ENCODE measurements around the gene GPR162. TPM values are rescaled to one million over a fixed set of nuclear protein-coding genes. Genes with fewer than 3 reads are reported as not detected.

Gene GPR162
- total and polyA plus RNA-seq, 2 of the 4 experiments (the other 2 are of a cell fraction): 2.9 to 6.0 TPM

DNA sequence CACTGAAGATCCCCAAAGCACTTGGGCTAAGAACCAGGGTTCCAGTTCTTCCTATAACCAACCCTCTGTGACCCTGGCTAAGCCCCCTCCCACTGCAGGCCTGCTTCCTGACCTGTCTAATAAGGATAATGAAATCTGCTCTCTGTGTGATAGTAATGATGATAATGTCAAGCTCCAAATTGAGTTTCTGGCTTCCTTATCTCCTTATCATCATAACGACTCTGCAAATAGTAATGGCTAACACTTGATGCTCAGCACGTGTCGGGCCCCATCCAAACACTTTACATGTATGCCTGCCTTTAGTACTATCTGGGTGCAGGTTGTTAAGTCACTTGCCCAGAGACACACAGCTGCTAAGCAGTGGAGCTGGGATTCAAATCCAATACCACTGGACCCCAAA is 5.0 kb upstream of the GPR162 start:
- in situ Hi-C loops (cut with MboI; ENCODE audit: low sequenced_read_pairs) (no loop called here), dilution Hi-C loops (cut with HindIII; ENCODE audit: low sequenced_read_pairs, unreplicated experiment) (no loop called here)
- H3K9me1 ChIP-seq (ENCODE audit: insufficient read depth, low read length): peaks cover 4% of the 10 kb centered on the region; the same call in 1 of the 2 replicates

More for the DNA sequence above, 5.0 kb upstream of the GPR162 start:
- H2AFZ ChIP-seq (replicated peaks; ENCODE audit: low read length, poor library complexity): no peak overlapping the region
- no peak overlapping the region for H2AK9ac ChIP-seq (replicated peaks; ENCODE audit: low read depth, low read length, poor library complexity)
- no peak overlapping the region for H2BK120ac ChIP-seq (ENCODE audit: low read depth, low read length)
- no peak for ATAC-seq (ENCODE audit: low read depth)
- H3K4me2 ChIP-seq (ENCODE audit: low read depth, low read length): no peak overlapping the region
- H4K8ac ChIP-seq (ENCODE audit: low read depth in 2 of 2, low read length in 2 of 2): no peak overlapping the region
- H3K56ac ChIP-seq (ENCODE audit: extremely low read depth, insufficient read depth, low read length): no peak overlapping the region
- WGBS, 2 experiments (ENCODE audit: extremely low coverage in 2 of 2, insufficient read length in 1 of 2): 70% methylated on average over 2 of the region's 3 CpGs; no CpG with 5 or more reads in 1 of the 2 experiments
- H4K91ac ChIP-seq (ENCODE audit: insufficient read depth, low read depth, low read length): no peak overlapping the region
- no peak overlapping the region for H3K27ac ChIP-seq (ENCODE audit: insufficient read depth, low read length)
- ChIA-PET POLR2A (ENCODE audit: unreplicated experiment) (no interaction called here), CTCF (no interaction called here)
- intact Hi-C loops (cut with micrococcal nuclease): no loop called here
- 0 out of 2 replicates have a peak, but pooled peaks cover 2% of the 10 kb centered on the region for H3K27me3 ChIP-seq (ENCODE audit: control insufficient read depth, insufficient read depth, low read length)
- H3K23ac ChIP-seq (ENCODE audit: low read depth, low read length): no peak overlapping the region
- no peak overlapping the region for H2BK15ac ChIP-seq (ENCODE audit: low read depth, low read length)
- peaks cover 4% of the 10 kb centered on the region; the same call in 1 of the 2 replicates for H3K4me1 ChIP-seq (ENCODE audit: control insufficient read depth, insufficient read depth, low read length)
- no peak overlapping the region for H2AK5ac ChIP-seq (ENCODE audit: low read depth, low read length)
- no peak overlapping the region for H2BK5ac ChIP-seq (ENCODE audit: low read depth, low read length, poor library complexity, severe bottlenecking)
- H3K14ac ChIP-seq (replicated peaks; ENCODE audit: low read depth, low read length): no peak overlapping the region
- no peak for DNase-seq
- BruUV-seq (replicated peaks): no TSS peak
- H4K20me1 ChIP-seq (ENCODE audit: insufficient read depth, low read length): no peaks in the 10 kb centered on the region
- H3K9me3 ChIP-seq (ENCODE audit: control insufficient read depth, insufficient read depth, low read length): no peaks in the 10 kb centered on the region
- no peak overlapping the region for H2BK20ac ChIP-seq (ENCODE audit: low read depth, low read length)
- no peak overlapping the region for H3K18ac ChIP-seq (ENCODE audit: low read depth, low read length)
- peaks cover 3% of the 10 kb centered on the region for H3K36me3 ChIP-seq (ENCODE audit: control insufficient read depth, insufficient read depth, low read length)
- H4K5ac ChIP-seq (ENCODE audit: low read depth, low read length): no peak overlapping the region
- H3K4me3 ChIP-seq (ENCODE audit: insufficient read depth, low read depth, low read length): no peak overlapping the region
- H3K4ac ChIP-seq (ENCODE audit: low read depth, low read length): no peak overlapping the region
- 0 out of 4 replicates have a peak, but pooled peaks cover 0 to 3% of the 10 kb centered on the region in 2 experiments for H3K79me1 ChIP-seq (ENCODE audit: low read depth in 1 of 2, low read length in 2 of 2)
- TF ChIP-seq, protein P1, sequence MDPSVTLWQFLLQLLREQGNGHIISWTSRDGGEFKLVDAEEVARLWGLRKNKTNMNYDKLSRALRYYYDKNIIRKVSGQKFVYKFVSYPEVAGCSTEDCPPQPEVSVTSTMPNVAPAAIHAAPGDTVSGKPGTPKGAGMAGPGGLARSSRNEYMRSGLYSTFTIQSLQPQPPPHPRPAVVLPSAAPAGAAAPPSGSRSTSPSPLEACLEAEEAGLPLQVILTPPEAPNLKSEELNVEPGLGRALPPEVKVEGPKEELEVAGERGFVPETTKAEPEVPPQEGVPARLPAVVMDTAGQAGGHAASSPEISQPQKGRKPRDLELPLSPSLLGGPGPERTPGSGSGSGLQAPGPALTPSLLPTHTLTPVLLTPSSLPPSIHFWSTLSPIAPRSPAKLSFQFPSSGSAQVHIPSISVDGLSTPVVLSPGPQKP (IDR thresholded peaks at IDR 0.05; ENCODE audit: borderline replicate concordance, low read depth, low read length): no peak
- TF ChIP-seq SMC3 (IDR thresholded peaks at IDR 0.05; ENCODE audit: low read depth, low read length): no peak
- TF ChIP-seq CHD1 (IDR thresholded peaks at IDR 0.05; ENCODE audit: low read depth, low read length): no peak
- no peak for TF ChIP-seq POLR2A (IDR thresholded peaks at IDR 0.05; ENCODE audit: low read depth, low read length)
- TF ChIP-seq CEBPB (IDR thresholded peaks at IDR 0.05; ENCODE audit: low read depth, low read length): no peak
- no peak for TF ChIP-seq MXI1 (IDR thresholded peaks at IDR 0.05; ENCODE audit: borderline replicate concordance, low read depth, low read length)
- TF ChIP-seq RCOR1 (IDR thresholded peaks at IDR 0.05; ENCODE audit: insufficient replicate concordance, low read length): no peak
- no peak for TF ChIP-seq FOS (IDR thresholded peaks at IDR 0.05; ENCODE audit: low read depth, low read length)
- no peak for TF ChIP-seq MAZ (IDR thresholded peaks at IDR 0.05; ENCODE audit: borderline replicate concordance, low read depth, low read length)
- TF ChIP-seq RAD21 (IDR thresholded peaks at IDR 0.05; ENCODE audit: low read length): no peak
- TF ChIP-seq, protein P2, sequence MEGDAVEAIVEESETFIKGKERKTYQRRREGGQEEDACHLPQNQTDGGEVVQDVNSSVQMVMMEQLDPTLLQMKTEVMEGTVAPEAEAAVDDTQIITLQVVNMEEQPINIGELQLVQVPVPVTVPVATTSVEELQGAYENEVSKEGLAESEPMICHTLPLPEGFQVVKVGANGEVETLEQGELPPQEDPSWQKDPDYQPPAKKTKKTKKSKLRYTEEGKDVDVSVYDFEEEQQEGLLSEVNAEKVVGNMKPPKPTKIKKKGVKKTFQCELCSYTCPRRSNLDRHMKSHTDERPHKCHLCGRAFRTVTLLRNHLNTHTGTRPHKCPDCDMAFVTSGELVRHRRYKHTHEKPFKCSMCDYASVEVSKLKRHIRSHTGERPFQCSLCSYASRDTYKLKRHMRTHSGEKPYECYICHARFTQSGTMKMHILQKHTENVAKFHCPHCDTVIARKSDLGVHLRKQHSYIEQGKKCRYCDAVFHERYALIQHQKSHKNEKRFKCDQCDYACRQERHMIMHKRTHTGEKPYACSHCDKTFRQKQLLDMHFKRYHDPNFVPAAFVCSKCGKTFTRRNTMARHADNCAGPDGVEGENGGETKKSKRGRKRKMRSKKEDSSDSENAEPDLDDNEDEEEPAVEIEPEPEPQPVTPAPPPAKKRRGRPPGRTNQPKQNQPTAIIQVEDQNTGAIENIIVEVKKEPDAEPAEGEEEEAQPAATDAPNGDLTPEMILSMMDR (conservative IDR thresholded peaks at IDR 0.05; ENCODE audit: low read depth, low read length): no peak
- TF ChIP-seq, protein P3, sequence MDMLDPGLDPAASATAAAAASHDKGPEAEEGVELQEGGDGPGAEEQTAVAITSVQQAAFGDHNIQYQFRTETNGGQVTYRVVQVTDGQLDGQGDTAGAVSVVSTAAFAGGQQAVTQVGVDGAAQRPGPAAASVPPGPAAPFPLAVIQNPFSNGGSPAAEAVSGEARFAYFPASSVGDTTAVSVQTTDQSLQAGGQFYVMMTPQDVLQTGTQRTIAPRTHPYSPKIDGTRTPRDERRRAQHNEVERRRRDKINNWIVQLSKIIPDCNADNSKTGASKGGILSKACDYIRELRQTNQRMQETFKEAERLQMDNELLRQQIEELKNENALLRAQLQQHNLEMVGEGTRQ (IDR thresholded peaks at IDR 0.05; ENCODE audit: low read depth, low read length): no peak
- TF ChIP-seq RFX5 (IDR thresholded peaks at IDR 0.05; ENCODE audit: low read depth, low read length): no peak
- TF ChIP-seq BHLHE40 (IDR thresholded peaks at IDR 0.05; ENCODE audit: low read depth, low read length): no peak
- no peak for TF ChIP-seq MAFK (IDR thresholded peaks at IDR 0.05; ENCODE audit: low read depth, low read length)
- no peak for TF ChIP-seq NFE2L2 (IDR thresholded peaks at IDR 0.05; ENCODE audit: low read depth, low read length)
- no peak overlapping the region for H3K9ac ChIP-seq (ENCODE audit: low read depth, low read length)

Measured in IMR-90 (cell line).